HEK293 (cell line): ENCODE data around the gene COL18A1.

ENCODE experiments used
- CTCF ChIA-PET: fragments of 350-600 bp; formaldehyde crosslinking; extraction: SDS; loops from one replicate; lab custom pipeline; 2021; ENCODE audit warnings: antibody characterized with exemption; lab: Yijun Ruan, JAX
- POLR2A ChIA-PET: fragments of 300-600 bp; formaldehyde crosslinking; extraction: SDS; loops from one replicate; lab custom pipeline; 2020; ENCODE audit warnings: antibody characterized with exemption, inconsistent platforms; lab: Yijun Ruan, JAX
- H3K27ac ChIP-seq: fragments of 200-500 bp; sonication (Bioruptor generic); 2 replicates; pipeline ENCODE4 v1.5.1; 2014; ENCODE audit warnings: low read depth, low read length, control low read depth, inconsistent platforms; ENCODE audit errors: extremely low read depth
- H3K36me3 ChIP-seq, 2 experiments: fragments of 200-500 bp in 1 of 2; sonication (Bioruptor generic) in 1 of 2; 1 replicate in 1 of 2; 2 replicates in 1 of 2; pipeline ENCODE4 v1.5.1; 2014 to 2017; ENCODE audit warnings: inconsistent platforms in 2 of 2, low read length in 2 of 2; ENCODE audit not compliant: control insufficient read depth in 2 of 2, insufficient read depth in 1 of 2
- H3K4me1 ChIP-seq: fragments of 200-500 bp; sonication (Bioruptor generic); 2 replicates; pipeline ENCODE4 v1.5.1; 2014; ENCODE audit warnings: mild to moderate bottlenecking, low read length, inconsistent platforms; ENCODE audit not compliant: control insufficient read depth, insufficient read depth
- H3K4me3 ChIP-seq: 2 replicates; pipeline ENCODE4 v1.5.1; 2011; ENCODE audit warnings: low read depth, mild to moderate bottlenecking, control low read depth, low read length, moderate library complexity
- H3K9me3 ChIP-seq: fragments of 200-500 bp; sonication (Bioruptor generic); 2 replicates; pipeline ENCODE4 v1.5.1; 2014; ENCODE audit warnings: low read depth, low read length, inconsistent platforms; ENCODE audit not compliant: control insufficient read depth, insufficient read depth
- BCL6B ChIP-seq: fragments of 450-650 bp; formaldehyde crosslinking; IDR thresholded peaks from 2 replicates; pipeline ENCODE4 v1.5.1; 2017; ENCODE audit warnings: missing biosample characterization, missing genetic modification characterization
- HIC1 ChIP-seq: fragments of 450-650 bp; formaldehyde crosslinking; IDR thresholded peaks from 2 replicates; pipeline ENCODE4 v1.5.1; 2016; ENCODE audit warnings: missing biosample characterization, missing genetic modification characterization
- KLF8 ChIP-seq: fragments of 450-650 bp; formaldehyde crosslinking; IDR thresholded peaks from 2 replicates; pipeline ENCODE4 v1.5.1; 2016; ENCODE audit warnings: missing biosample characterization, missing genetic modification characterization
- KLF9 ChIP-seq: fragments of 450-650 bp; formaldehyde crosslinking; IDR thresholded peaks from 2 replicates; pipeline ENCODE4 v1.5.1; 2016; ENCODE audit warnings: missing biosample characterization, missing genetic modification characterization, low read depth
- SALL2 ChIP-seq: fragments of 450-650 bp; formaldehyde crosslinking; IDR thresholded peaks from 2 replicates; pipeline ENCODE4 v1.5.0; 2017; ENCODE audit warnings: missing biosample characterization, mild to moderate bottlenecking, missing genetic modification characterization, borderline replicate concordance
- TCF7L2 ChIP-seq: IDR thresholded peaks from 2 replicates; pipeline ENCODE4 v1.6.1; 2011; ENCODE audit warnings: low read depth, mild to moderate bottlenecking, inconsistent platforms, low read length, moderate library complexity, borderline replicate concordance
- YY2 ChIP-seq: fragments of 450-650 bp; formaldehyde crosslinking; IDR thresholded peaks from 2 replicates; pipeline ENCODE4 v1.5.1; 2016; ENCODE audit warnings: missing biosample characterization, missing genetic modification characterization
- ZNF114 ChIP-seq: fragments of 450-650 bp; formaldehyde crosslinking; IDR thresholded peaks from 2 replicates; pipeline ENCODE4 v1.5.0; 2017; ENCODE audit warnings: missing biosample characterization, missing genetic modification characterization
- ZNF146 ChIP-seq: fragments of 450-650 bp; formaldehyde crosslinking; IDR thresholded peaks from 2 replicates; pipeline ENCODE4 v1.5.1; 2016; ENCODE audit warnings: missing biosample characterization, missing genetic modification characterization
- ZNF157 ChIP-seq: fragments of 450-650 bp; formaldehyde crosslinking; IDR thresholded peaks from 2 replicates; pipeline ENCODE4 v1.5.1; 2016; ENCODE audit warnings: missing biosample characterization, missing genetic modification characterization
- ZNF174 ChIP-seq: fragments of 450-650 bp; formaldehyde crosslinking; IDR thresholded peaks from 2 replicates; pipeline ENCODE4 v1.5.0; 2017; ENCODE audit warnings: missing biosample characterization, mild to moderate bottlenecking, missing genetic modification characterization
- ZNF214 ChIP-seq: fragments of 450-650 bp; formaldehyde crosslinking; IDR thresholded peaks from 2 replicates; pipeline ENCODE4 v1.5.1; 2017; ENCODE audit warnings: missing biosample characterization, mild to moderate bottlenecking, missing genetic modification characterization, borderline replicate concordance
- ZNF362 ChIP-seq: fragments of 450-650 bp; formaldehyde crosslinking; IDR thresholded peaks from 2 replicates; pipeline ENCODE4 v1.5.1; 2016; ENCODE audit warnings: missing biosample characterization, missing genetic modification characterization
- ZNF521 ChIP-seq: fragments of 450-650 bp; formaldehyde crosslinking; IDR thresholded peaks from 2 replicates; pipeline ENCODE4 v1.5.1; 2017; ENCODE audit warnings: missing biosample characterization, mild to moderate bottlenecking, missing genetic modification characterization
- ZNF558 ChIP-seq: fragments of 450-650 bp; formaldehyde crosslinking; IDR thresholded peaks from 2 replicates; pipeline ENCODE4 v1.5.1; 2016; ENCODE audit warnings: missing biosample characterization, missing genetic modification characterization
- ZNF560 ChIP-seq: fragments of 450-650 bp; formaldehyde crosslinking; IDR thresholded peaks from 2 replicates; pipeline ENCODE4 v1.5.1; 2017; ENCODE audit warnings: missing biosample characterization, missing genetic modification characterization, borderline replicate concordance
- ZNF580 ChIP-seq: fragments of 450-650 bp; formaldehyde crosslinking; IDR thresholded peaks from 2 replicates; pipeline ENCODE4 v1.5.1; 2016; ENCODE audit warnings: missing biosample characterization, missing genetic modification characterization
- ZNF639 ChIP-seq: fragments of 450-650 bp; formaldehyde crosslinking; IDR thresholded peaks from 2 replicates; pipeline ENCODE4 v1.5.1; 2016; ENCODE audit warnings: missing biosample characterization, missing genetic modification characterization
- ZNF654 ChIP-seq: fragments of 450-650 bp; formaldehyde crosslinking; IDR thresholded peaks from 2 replicates; pipeline ENCODE4 v1.5.1; 2016; ENCODE audit warnings: low read depth, missing biosample characterization, missing genetic modification characterization
- ZNF791 ChIP-seq: fragments of 450-650 bp; formaldehyde crosslinking; IDR thresholded peaks from 2 replicates; pipeline ENCODE4 v1.5.1; 2016; ENCODE audit warnings: missing biosample characterization, missing genetic modification characterization
- ZSCAN30 ChIP-seq: fragments of 450-650 bp; IDR thresholded peaks from 2 replicates; pipeline ENCODE4 v1.5.1; 2018; ENCODE audit warnings: missing biosample characterization, mild to moderate bottlenecking, missing genetic modification characterization, moderate library complexity
- ZSCAN5A ChIP-seq: fragments of 450-650 bp; formaldehyde crosslinking; IDR thresholded peaks from 2 replicates; pipeline ENCODE4 v1.5.1; 2016; ENCODE audit warnings: missing biosample characterization, missing genetic modification characterization

COL18A1 gene

GRCh38 chr21:45458281-45459170 lies 53.6 kb downstream of the COL18A1 start:
- no peaks in the 10 kb centered on the region for H3K4me1 ChIP-seq
- no peak overlapping the region for H3K4me3 ChIP-seq
- H3K36me3 ChIP-seq: peaks cover 0 to 10% of the 10 kb centered on the region in 2 experiments; a peak in 2 of 3 replicates
- H3K9me3 ChIP-seq: no peaks in the 10 kb centered on the region; the same call in 1 of the 2 replicates
- H3K27ac ChIP-seq: no peak overlapping the region
- CTCF ChIA-PET: no interaction called here
- POLR2A ChIA-PET: no interaction called here
- TF ChIP-seq HIC1 (tag by site-specific recombination) (0 out of 2 replicates have a peak, but pooled peaks have one; percentile 38), TCF7L2 (no peak)

GRCh38 chr21:45459171-45460010 lies 54.4 kb downstream of the COL18A1 start:
- ChIA-PET CTCF (no interaction called here), POLR2A (no interaction called here)
- H3K36me3 ChIP-seq: peaks cover 0 to 10% of the 10 kb centered on the region in 2 experiments; a peak in 2 of 3 replicates
- H3K4me1 ChIP-seq: no peaks in the 10 kb centered on the region
- no peaks in the 10 kb centered on the region; the same call in 1 of the 2 replicates for H3K9me3 ChIP-seq
- TF ChIP-seq ZNF521 (tag by site-specific recombination) (no peak), ZNF114 (tag by site-specific recombination) (no peak), ZNF362 (tag by site-specific recombination) (no peak), ZNF791 (tag by site-specific recombination) (no peak), KLF9 (tag by site-specific recombination) (no peak), ZNF639 (tag by site-specific recombination) (no peak), SALL2 (no peak), ZNF654 (tag by site-specific recombination) (no peak), ZNF157 (tag by site-specific recombination) (no peak), ZNF560 (no peak), ZNF214 (tag by site-specific recombination) (no peak), ZSCAN30 (tag by site-specific recombination) (no peak), ZSCAN5A (tag by site-specific recombination) (no peak), ZNF558 (tag by site-specific recombination) (no peak), ZNF146 (tag by site-specific recombination) (no peak), ZNF174 (tag by site-specific recombination) (no peak), ZNF580 (tag by site-specific recombination) (no peak), BCL6B (tag by site-specific recombination) (no peak), YY2 (tag by site-specific recombination) (no peak), KLF8 (tag by site-specific recombination) (no peak)
- H3K27ac ChIP-seq: no peak overlapping the region
- H3K4me3 ChIP-seq: no peak overlapping the region
